Mesendoderm (in vitro differentiated cells): ENCODE measurements around the gene TRAM2.

Source experiments
- DNase-seq: peaks from one replicate; pipeline ENCODE4 v3.0.0; 2013
- H2AK5ac ChIP-seq: 2 replicates; pipeline ENCODE4 v1.6.1; 2013; ENCODE audit warnings: low read length, inconsistent platforms
- H2BK120ac ChIP-seq: 2 replicates; pipeline ENCODE4 v1.6.1; 2013; ENCODE audit warnings: low read depth, mild to moderate bottlenecking, low read length, moderate library complexity, mixed read lengths
- H2BK15ac ChIP-seq: replicated peaks from 2 replicates; pipeline ENCODE4 v1.6.1; 2013; ENCODE audit warnings: low read depth, mild to moderate bottlenecking, moderate library complexity
- H2BK5ac ChIP-seq: 2 replicates; pipeline ENCODE4 v1.6.1; 2013; ENCODE audit warnings: low read length, inconsistent platforms
- H3K18ac ChIP-seq: 2 replicates; pipeline ENCODE4 v1.6.1; 2013; ENCODE audit warnings: mild to moderate bottlenecking, low read length, mixed read lengths
- H3K23ac ChIP-seq: one replicate; pipeline ENCODE4 v1.6.1; 2013; ENCODE audit warnings: low read length
- H3K27ac ChIP-seq: 2 replicates; pipeline ENCODE4 v1.5.1; 2013; ENCODE audit warnings: low read depth, mild to moderate bottlenecking, inconsistent platforms, low read length, moderate library complexity
- H3K27me3 ChIP-seq: 2 replicates; pipeline ENCODE4 v1.6.1; 2013; ENCODE audit warnings: low read length, control low read depth, mild to moderate bottlenecking, inconsistent platforms; ENCODE audit not compliant: insufficient read depth, poor library complexity
- H3K36me3 ChIP-seq: 2 replicates; pipeline ENCODE4 v1.6.1; 2013; ENCODE audit warnings: low read length, inconsistent platforms; ENCODE audit not compliant: control insufficient read depth, insufficient read depth
- H3K4ac ChIP-seq: one replicate; pipeline ENCODE4 v1.6.1; 2013; ENCODE audit warnings: low read depth, mild to moderate bottlenecking, low read length, moderate library complexity
- H3K4me1 ChIP-seq: 2 replicates; pipeline ENCODE4 v1.6.1; 2013; ENCODE audit warnings: low read depth, low read length, inconsistent platforms; ENCODE audit not compliant: control insufficient read depth
- H3K4me2 ChIP-seq: 2 replicates; pipeline ENCODE4 v1.6.1; 2013; ENCODE audit warnings: low read length
- H3K4me3 ChIP-seq: 2 replicates; pipeline ENCODE4 v1.5.1; 2013; ENCODE audit warnings: mild to moderate bottlenecking, low read length
- H3K56ac ChIP-seq: one replicate; pipeline ENCODE4 v1.6.1; 2013; ENCODE audit warnings: low read length
- H3K79me1 ChIP-seq: 2 replicates; pipeline ENCODE4 v1.6.1; 2013; ENCODE audit warnings: low read length, inconsistent platforms
- H3K79me2 ChIP-seq: 2 replicates; pipeline ENCODE4 v1.6.1; 2013; ENCODE audit warnings: mild to moderate bottlenecking, low read length; ENCODE audit not compliant: control insufficient read depth, insufficient read depth
- H3K9ac ChIP-seq: 2 replicates; pipeline ENCODE4 v1.6.1; 2013; ENCODE audit warnings: low read length, inconsistent platforms
- H4K5ac ChIP-seq: one replicate; pipeline ENCODE4 v1.6.1; 2013; ENCODE audit warnings: low read length
- H4K8ac ChIP-seq: one replicate; pipeline ENCODE4 v1.6.1; 2013; ENCODE audit warnings: low read depth, mild to moderate bottlenecking, control low read depth, low read length, moderate library complexity
- WGBS: extraction: QIAGEN DNeasy Blood & Tissue Kit; methylation state at CpG from one replicate; pipeline ENCODE4 v1.1.7; 2013; ENCODE audit warnings: low lambda C conversion rate, missing lambda C conversion rate; ENCODE audit not compliant: insufficient coverage; ENCODE audit errors: extremely low coverage; 5-methylcytosine and 5-hydroxymethylcytosine counted together

The TRAM2 gene

GRCh38 chr6:52548353-52548713, 28.5 kb downstream of the TRAM2 start:
- Histone ChIP-seq H2BK5ac (no peak overlapping the region), H4K8ac (no peak overlapping the region), H3K56ac (peak overlapping the region; percentile 7), H4K5ac (no peak overlapping the region), H3K27me3 (no peaks in the 10 kb centered on the region), H3K79me2 (peaks cover 39% of the 10 kb centered on the region), H2AK5ac (no peak overlapping the region), H3K23ac (no peak overlapping the region), H3K79me1 (peaks cover 25% of the 10 kb centered on the region), H3K27ac (no peak overlapping the region), H3K18ac (peak overlapping the region; percentile 43), H3K9ac (no peak overlapping the region), H3K36me3 (no peaks in the 10 kb centered on the region), H3K4me3 (no peak overlapping the region), H3K4me1 (peaks cover 34% of the 10 kb centered on the region), H2BK120ac (no peak overlapping the region), H2BK15ac (no peak overlapping the region), H3K4ac (no peak overlapping the region), H3K4me2 (no peak overlapping the region)
- no peak for DNase-seq
- WGBS = no CpG with 5 or more reads among the region's 7 CpGs

- DNase-seq = no peak
- peak overlapping the region; percentile 51 for H2BK120ac ChIP-seq
- H3K9ac ChIP-seq = no peak overlapping the region
- H3K36me3 ChIP-seq = no peaks in the 10 kb centered on the region
- H3K18ac ChIP-seq = peak overlapping the region; percentile 9
- H4K5ac ChIP-seq = no peak overlapping the region
- H2BK15ac ChIP-seq = no peak overlapping the region
- H3K4me2 ChIP-seq = no peak overlapping the region
- WGBS = no CpG with 5 or more reads among the region's 9 CpGs
- no peak overlapping the region for H2BK5ac ChIP-seq
- H3K56ac ChIP-seq = no peak overlapping the region
- H4K8ac ChIP-seq = no peak overlapping the region
- H3K27ac ChIP-seq = no peak overlapping the region
- H3K4ac ChIP-seq = no peak overlapping the region
- H3K23ac ChIP-seq = no peak overlapping the region
- H3K4me1 ChIP-seq = peaks cover 32% of the 10 kb centered on the region
- no peak overlapping the region for H3K4me3 ChIP-seq
- H3K79me1 ChIP-seq = peaks cover 25% of the 10 kb centered on the region
- no peaks in the 10 kb centered on the region for H3K27me3 ChIP-seq
- H2AK5ac ChIP-seq = no peak overlapping the region
- peaks cover 39% of the 10 kb centered on the region for H3K79me2 ChIP-seq
These were observed 29.1 kb downstream of the TRAM2 start for GRCh38 chr6:52547647-52548352.

GRCh38 chr6:52546678-52547077, 30.2 kb downstream of the TRAM2 start:
- peaks cover 46% of the 10 kb centered on the region for H3K79me2 ChIP-seq
- H3K18ac ChIP-seq = peak overlapping the region; percentile 20
- H2BK120ac ChIP-seq = no peak overlapping the region
- WGBS = no CpG with 5 or more reads among the region's 3 CpGs
- H3K4me2 ChIP-seq = no peak overlapping the region
- DNase-seq = no peak
- peaks cover 31% of the 10 kb centered on the region for H3K4me1 ChIP-seq
- H3K56ac ChIP-seq = peak overlapping the region; percentile 43
- no peak overlapping the region for H2BK5ac ChIP-seq
- no peak overlapping the region for H2BK15ac ChIP-seq
- peaks cover 30% of the 10 kb centered on the region for H3K79me1 ChIP-seq
- no peaks in the 10 kb centered on the region for H3K36me3 ChIP-seq
- H3K23ac ChIP-seq = no peak overlapping the region
- no peak overlapping the region for H4K8ac ChIP-seq
- H3K4me3 ChIP-seq = no peak overlapping the region
- no peak overlapping the region for H4K5ac ChIP-seq
- H3K4ac ChIP-seq = no peak overlapping the region
- H2AK5ac ChIP-seq = no peak overlapping the region
- H3K27ac ChIP-seq = no peak overlapping the region
- no peak overlapping the region for H3K9ac ChIP-seq
- no peaks in the 10 kb centered on the region for H3K27me3 ChIP-seq

- H3K27me3 ChIP-seq = no peaks in the 10 kb centered on the region
- no peak overlapping the region for H4K5ac ChIP-seq
- H3K27ac ChIP-seq = no peak overlapping the region
- peaks cover 49% of the 10 kb centered on the region for H3K79me2 ChIP-seq
- no peak overlapping the region for H4K8ac ChIP-seq
- peaks cover 32% of the 10 kb centered on the region for H3K4me1 ChIP-seq
- no peak overlapping the region for H3K56ac ChIP-seq
- no peak overlapping the region for H3K18ac ChIP-seq
- no peak overlapping the region for H3K23ac ChIP-seq
- peaks cover 33% of the 10 kb centered on the region for H3K79me1 ChIP-seq
- H2BK120ac ChIP-seq = no peak overlapping the region
- H2AK5ac ChIP-seq = no peak overlapping the region
- H2BK5ac ChIP-seq = no peak overlapping the region
- no peak overlapping the region for H2BK15ac ChIP-seq
- no CpG with 5 or more reads among the region's 1 CpG for WGBS
- no peak overlapping the region for H3K4ac ChIP-seq
- no peak overlapping the region for H3K9ac ChIP-seq
- no peak overlapping the region for H3K4me3 ChIP-seq
- H3K4me2 ChIP-seq = no peak overlapping the region
- no peaks in the 10 kb centered on the region for H3K36me3 ChIP-seq
- DNase-seq = no peak
These were observed 30.7 kb downstream of the TRAM2 start for GRCh38 chr6:52546192-52546591.

GRCh38 chr6:52545406-52546119, 31.3 kb downstream of the TRAM2 start:
- Histone ChIP-seq H4K5ac (no peak overlapping the region), H3K4me2 (no peak overlapping the region), H3K79me1 (peaks cover 33% of the 10 kb centered on the region), H3K79me2 (peaks cover 52% of the 10 kb centered on the region), H3K36me3 (no peaks in the 10 kb centered on the region), H3K9ac (no peak overlapping the region), H2BK120ac (peak overlapping the region; percentile 23), H3K23ac (no peak overlapping the region), H3K27ac (peak overlapping the region; percentile 62), H3K4ac (peak overlapping the region; percentile 22), H3K4me1 (peaks cover 33% of the 10 kb centered on the region), H2BK5ac (peak overlapping the region; percentile 4), H3K18ac (peak overlapping the region; percentile 43), H2BK15ac (no peak overlapping the region), H4K8ac (peak overlapping the region; percentile 0), H3K4me3 (no peak overlapping the region), H3K27me3 (no peaks in the 10 kb centered on the region), H3K56ac (peak overlapping the region; percentile 40), H2AK5ac (no peak overlapping the region)
- no CpG with 5 or more reads among the region's 6 CpGs for WGBS
- no peak for DNase-seq
